ENCODE results near the gene DOHH. TPM values are rescaled to one million over a fixed set of nuclear protein-coding genes. Genes with fewer than 3 reads are reported as not detected.
A peak's percentile ranks its signal among the peaks of the same experiment; 100 is the strongest.

DOHH gene
- total RNA-seq, 2 experiments from 2014 or later: 9.6 to 15.4 TPM

- DNase-seq (peak; percentile 66), ATAC-seq (peak; percentile 36)
- Mint-ChIP-seq H3K9me3 (ENCODE audit: low read depth) (peaks cover 2% of the 10 kb centered on the region), H3K4me3 (no peak overlapping the region), H3K36me3 (ENCODE audit: low read depth) (peaks cover 2% of the 10 kb centered on the region), H3K27me3 (no peaks in the 10 kb centered on the region), H3K27ac (no peak overlapping the region), H3K4me1 (no peaks in the 10 kb centered on the region)
- intact Hi-C loops (cut with DNase I, micrococcal nuclease): loop anchor here (1.0 to 5.0 kb wide), 3 partner anchors 145 to 167 kb away; no protein-coding TSS in a partner anchor
- CTCF ChIA-PET: interaction anchor here (0.8 to 2.1 kb wide), 8 partner anchors 14 to 167 kb away, joined by 3 to 10 read pairs (median 4); no protein-coding TSS in a partner anchor
- POLR2A ChIA-PET: no interaction called here
These were observed 28.4 kb downstream of the DOHH start for GRCh38 chr19:3471954-3472655.

- DNase-seq: no peak
These were observed 29.9 kb downstream of the DOHH start for GRCh38 chr19:3470500-3471128.

GRCh38 chr19:3469638-3470499 lies 30.6 kb downstream of the DOHH start:
- Mint-ChIP-seq H3K27ac (no peak overlapping the region), H3K27me3 (no peaks in the 10 kb centered on the region), H3K4me3 (no peak overlapping the region), H3K36me3 (ENCODE audit: low read depth) (peaks cover 2% of the 10 kb centered on the region), H3K9me3 (ENCODE audit: low read depth) (peaks cover 2% of the 10 kb centered on the region), H3K4me1 (no peaks in the 10 kb centered on the region)
- POLR2A ChIA-PET: interaction anchor here (0.7 kb wide), 1 partner anchor 165 kb away, joined by 3 read pairs; no protein-coding TSS in a partner anchor
- intact Hi-C loops (cut with DNase I, micrococcal nuclease): loop anchor here in 1 of 2 experiments (5.0 kb wide), 1 partner anchor 163 kb away; no protein-coding TSS in a partner anchor
- ATAC-seq: peak; percentile 21
- CTCF ChIA-PET: interaction anchor here (0.7 to 1.6 kb wide), 10 partner anchors 9 to 239 kb away, joined by 3 to 8 read pairs (median 3); no protein-coding TSS in a partner anchor
- no peak for DNase-seq

More at GRCh38 chr19:3470500-3471128, 29.9 kb downstream of the DOHH start:
- Mint-ChIP-seq H3K27me3 (no peaks in the 10 kb centered on the region), H3K27ac (no peak overlapping the region), H3K9me3 (ENCODE audit: low read depth) (peaks cover 2% of the 10 kb centered on the region), H3K4me3 (no peak overlapping the region), H3K4me1 (no peaks in the 10 kb centered on the region), H3K36me3 (ENCODE audit: low read depth) (peaks cover 2% of the 10 kb centered on the region)
- ChIA-PET CTCF (interaction anchor here (0.6 to 1.6 kb wide), 10 partner anchors 10 to 1002 kb away, joined by 3 to 8 read pairs (median 3); no protein-coding TSS in a partner anchor), POLR2A (no interaction called here)
- ATAC-seq: no peak
- intact Hi-C loops (cut with DNase I, micrococcal nuclease): loop anchor here in 1 of 2 experiments (5.0 kb wide), 1 partner anchor 163 kb away; no protein-coding TSS in a partner anchor

GRCh38 chr19:3468211-3468610 lies 32.3 kb downstream of the DOHH start:
- Mint-ChIP-seq H3K27ac (no peak overlapping the region), H3K4me1 (no peaks in the 10 kb centered on the region), H3K36me3 (ENCODE audit: low read depth) (peaks cover 2% of the 10 kb centered on the region), H3K4me3 (no peak overlapping the region), H3K27me3 (no peaks in the 10 kb centered on the region), H3K9me3 (ENCODE audit: low read depth) (peaks cover 2% of the 10 kb centered on the region)
- no peak for ATAC-seq
- ChIA-PET CTCF (interaction anchor here (0.6 to 0.9 kb wide), 2 partner anchors 163 to 256 kb away, joined by 4 to 6 read pairs; no protein-coding TSS in a partner anchor), POLR2A (no interaction called here)
- intact Hi-C loops (cut with DNase I, micrococcal nuclease): no loop called here
- no peak for DNase-seq

GRCh38 chr19:3467437-3468198 lies 32.9 kb downstream of the DOHH start:
- Mint-ChIP-seq H3K9me3 (ENCODE audit: low read depth) (peaks cover 2% of the 10 kb centered on the region), H3K27me3 (no peaks in the 10 kb centered on the region), H3K27ac (no peak overlapping the region), H3K4me3 (no peak overlapping the region), H3K36me3 (ENCODE audit: low read depth) (peaks cover 5% of the 10 kb centered on the region), H3K4me1 (no peaks in the 10 kb centered on the region)
- no peak for ATAC-seq
- DNase-seq: peak; percentile 24
- CTCF ChIA-PET: interaction anchor here (0.6 kb wide), 1 partner anchor 257 kb away, joined by 4 read pairs; no protein-coding TSS in a partner anchor
- POLR2A ChIA-PET: no interaction called here
- intact Hi-C loops (cut with DNase I, micrococcal nuclease): no loop called here

- ATAC-seq (no peak), DNase-seq (no peak)
- H3K9me3 Mint-ChIP-seq (ENCODE audit: low read depth): peaks cover 2% of the 10 kb centered on the region
- H3K4me1 Mint-ChIP-seq: no peaks in the 10 kb centered on the region
- peaks cover 5% of the 10 kb centered on the region for H3K36me3 Mint-ChIP-seq (ENCODE audit: low read depth)
- no peak overlapping the region for H3K27ac Mint-ChIP-seq
- intact Hi-C loops (cut with DNase I, micrococcal nuclease): no loop called here
- ChIA-PET POLR2A (interaction anchor here (0.6 kb wide), 1 partner anchor 65 kb away, joined by 4 read pairs; no protein-coding TSS in a partner anchor), CTCF (interaction anchor here (0.9 kb wide), 1 partner anchor 162 kb away, joined by 3 read pairs; no protein-coding TSS in a partner anchor)
- no peaks in the 10 kb centered on the region for H3K27me3 Mint-ChIP-seq
- no peak overlapping the region for H3K4me3 Mint-ChIP-seq
These were observed 33.8 kb downstream of the DOHH start for GRCh38 chr19:3466635-3467034.

GRCh38 chr19:3465552-3465951 lies 34.9 kb downstream of the DOHH start:
- intact Hi-C loops (cut with DNase I, micrococcal nuclease): no loop called here
- ATAC-seq: no peak
- no peaks in the 10 kb centered on the region for H3K27me3 Mint-ChIP-seq
- no peak overlapping the region for H3K27ac Mint-ChIP-seq
- no peaks in the 10 kb centered on the region for H3K4me1 Mint-ChIP-seq
- H3K36me3 Mint-ChIP-seq (ENCODE audit: low read depth): peaks cover 5% of the 10 kb centered on the region
- POLR2A ChIA-PET: no interaction called here
- DNase-seq: no peak
- H3K4me3 Mint-ChIP-seq: no peak overlapping the region
- CTCF ChIA-PET: interaction anchor here (0.6 kb wide), 1 partner anchor 161 kb away, joined by 4 read pairs; no protein-coding TSS in a partner anchor
- peaks cover 2% of the 10 kb centered on the region for H3K9me3 Mint-ChIP-seq (ENCODE audit: low read depth)

- no peak overlapping the region for H3K27ac Mint-ChIP-seq
- intact Hi-C loops (cut with DNase I, micrococcal nuclease): no loop called here
- no peaks in the 10 kb centered on the region for H3K27me3 Mint-ChIP-seq
- ATAC-seq (no peak), DNase-seq (no peak)
- ChIA-PET CTCF (interaction anchor here (0.5 to 0.6 kb wide), 2 partner anchors 9 to 75 kb away, joined by 3 read pairs; no protein-coding TSS in a partner anchor), POLR2A (no interaction called here)
- peaks cover 8% of the 10 kb centered on the region for H3K36me3 Mint-ChIP-seq (ENCODE audit: low read depth)
- no peak overlapping the region for H3K4me3 Mint-ChIP-seq
- H3K9me3 Mint-ChIP-seq (ENCODE audit: low read depth): peaks cover 2% of the 10 kb centered on the region
- H3K4me1 Mint-ChIP-seq: no peaks in the 10 kb centered on the region
These were observed 35.8 kb downstream of the DOHH start for GRCh38 chr19:3464587-3465235.

GRCh38 chr19:3463714-3464586 lies 36.5 kb downstream of the DOHH start:
- ChIA-PET POLR2A (no interaction called here), CTCF (interaction anchor here (0.5 kb wide), 1 partner anchor 8 kb away, joined by 3 read pairs; no protein-coding TSS in a partner anchor)
- no peak overlapping the region for H3K27ac Mint-ChIP-seq
- H3K4me1 Mint-ChIP-seq: no peaks in the 10 kb centered on the region
- DNase-seq (no peak), ATAC-seq (no peak)
- intact Hi-C loops (cut with DNase I, micrococcal nuclease): no loop called here
- peaks cover 8% of the 10 kb centered on the region for H3K36me3 Mint-ChIP-seq (ENCODE audit: low read depth)
- no peaks in the 10 kb centered on the region for H3K27me3 Mint-ChIP-seq
- H3K9me3 Mint-ChIP-seq (ENCODE audit: low read depth): peaks cover 2% of the 10 kb centered on the region
- no peak overlapping the region for H3K4me3 Mint-ChIP-seq
